ENCODE results near the gene SMAP1. TPM values are rescaled to one million over a fixed set of nuclear protein-coding genes. Genes with fewer than 3 reads are reported as not detected.

SMAP1 gene
- total RNA-seq, 1 experiment from 2014 or later = 3.5 TPM

DNA sequence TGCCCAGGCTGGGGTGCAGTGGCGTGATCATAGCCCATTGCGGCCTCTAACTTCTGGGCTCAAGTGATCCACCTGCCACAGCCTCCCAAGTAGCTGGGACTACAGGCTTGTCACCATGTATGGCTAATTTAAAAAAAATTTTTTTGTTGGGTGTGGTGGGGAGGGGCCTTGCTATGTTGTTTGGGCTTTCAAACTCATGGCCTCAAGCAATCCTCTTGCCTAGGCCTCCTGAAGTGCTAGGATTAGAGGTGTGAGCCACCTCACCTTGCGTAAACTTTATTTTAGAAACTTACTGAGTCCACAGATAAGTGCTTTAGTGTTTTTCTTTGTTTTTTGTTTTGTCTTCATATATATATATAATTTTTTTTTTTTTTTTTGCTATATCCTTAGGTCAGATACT, 9.1 kb downstream of the SMAP1 start:
- Histone ChIP-seq H2AFZ (ENCODE audit: low read depth, low read length, poor library complexity, severe bottlenecking) (no peak overlapping the region), H3K27ac (ENCODE audit: low read depth, low read length) (no peak overlapping the region), H3K36me3 (ENCODE audit: control insufficient read depth in 1 of 2, insufficient read depth in 2 of 2, low read length in 2 of 2) (no peaks in the 10 kb centered on the region), H3K9me2 (ENCODE audit: insufficient read depth) (no peaks in the 10 kb centered on the region), H3K4me1 (ENCODE audit: control insufficient read depth in 1 of 2, insufficient read depth in 2 of 2, low read length in 2 of 2) (peaks cover 4 to 15% of the 10 kb centered on the region in 2 experiments), H4K20me1 (ENCODE audit: insufficient read depth) (peaks cover 4% of the 10 kb centered on the region), H3K27me3 (ENCODE audit: insufficient read depth, low read length) (no peaks in the 10 kb centered on the region), H3K4me2 (ENCODE audit: low read length) (no peak overlapping the region), H3K9ac (ENCODE audit: low read length) (no peak overlapping the region), H3K4me3 (replicated peaks in 1 of 2; ENCODE audit: low read depth in 1 of 2, low read length in 2 of 2) (no peak overlapping the region), H3K9me3 (ENCODE audit: control insufficient read depth in 1 of 2, insufficient read depth in 1 of 2, low read depth in 1 of 2, low read length in 2 of 2) (no peaks in the 10 kb centered on the region), H3K79me2 (ENCODE audit: insufficient read depth, low read length) (peaks cover 89% of the 10 kb centered on the region)
- no TSS peak for BruUV-seq (replicated peaks)
- no peak for ATAC-seq
- DNase-seq (ENCODE audit: low read depth, low spot score) = no peak
- RAD21 ChIA-PET (ENCODE audit: low non-redundant PET in 1 of 2, low total read pairs in 2 of 2, uncharacterized antibody in 2 of 2, unreplicated experiment in 2 of 2) = interaction anchor here in 1 of 2 experiments (0.7 kb wide), 1 partner anchor 30 kb away, joined by 3 read pairs; no protein-coding TSS in a partner anchor
- POLR2A ChIA-PET = no interaction called here
- CTCF ChIA-PET = interaction anchor here (1.3 kb wide), 1 partner anchor 111 kb away, joined by 3 read pairs; the partner anchor contains the start of gene SDHAF4
- TF ChIP-seq EZH2phosphoT487 (IDR thresholded peaks at IDR 0.05; ENCODE audit: borderline replicate concordance) (no peak), POLR2AphosphoS5 (IDR thresholded peaks at IDR 0.05; ENCODE audit: low read depth, low read length) (no peak)
- intact Hi-C loops (cut with micrococcal nuclease) = no loop called here

DNA sequence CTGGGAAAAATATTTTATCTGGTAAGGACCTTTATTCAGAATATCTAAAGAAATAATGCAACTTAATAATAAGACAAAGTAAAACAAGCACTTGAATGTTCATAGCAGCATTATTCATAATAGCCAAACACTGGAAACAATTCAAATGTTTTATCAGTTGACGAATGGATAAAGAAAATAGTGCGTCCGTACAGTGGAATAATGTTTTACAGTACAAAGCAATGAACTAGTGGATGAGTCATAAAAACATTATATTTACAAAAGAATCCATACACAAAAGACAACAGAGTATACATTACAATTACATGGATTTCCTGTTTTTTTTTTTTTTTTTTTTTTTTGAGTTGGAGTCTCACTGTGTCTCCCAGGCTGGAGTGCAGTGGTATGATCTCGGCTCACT, 12.7 kb downstream of the SMAP1 start:
- POLR2A ChIA-PET = interaction anchor here (0.7 to 1.6 kb wide), 2 partner anchors 12 to 364 kb away, joined by 3 read pairs; partner anchors contain the start of gene SMAP1
- no peak overlapping the region for H2AFZ ChIP-seq (ENCODE audit: low read depth, low read length, poor library complexity, severe bottlenecking)

More for the DNA sequence above, 12.7 kb downstream of the SMAP1 start:
- Histone ChIP-seq H3K27me3 (ENCODE audit: insufficient read depth, low read length) (no peaks in the 10 kb centered on the region), H3K4me2 (ENCODE audit: low read length) (no peak overlapping the region), H4K20me1 (ENCODE audit: insufficient read depth) (peaks cover 4% of the 10 kb centered on the region), H3K4me3 (replicated peaks in 1 of 2; ENCODE audit: low read depth in 1 of 2, low read length in 2 of 2) (no peak overlapping the region), H3K79me2 (ENCODE audit: insufficient read depth, low read length) (peaks cover 75% of the 10 kb centered on the region), H3K9me2 (ENCODE audit: insufficient read depth) (no peaks in the 10 kb centered on the region), H3K36me3 (ENCODE audit: control insufficient read depth in 1 of 2, insufficient read depth in 2 of 2, low read length in 2 of 2) (no peaks in the 10 kb centered on the region), H3K9me3 (ENCODE audit: control insufficient read depth in 1 of 2, insufficient read depth in 1 of 2, low read depth in 1 of 2, low read length in 2 of 2) (no peaks in the 10 kb centered on the region), H3K27ac (ENCODE audit: low read depth, low read length) (no peak overlapping the region), H3K4me1 (ENCODE audit: control insufficient read depth in 1 of 2, insufficient read depth in 2 of 2, low read length in 2 of 2) (peaks cover 4 to 8% of the 10 kb centered on the region in 2 experiments; a peak in 2 of 4 replicates), H3K9ac (ENCODE audit: low read length) (no peak overlapping the region)
- ChIA-PET CTCF (no interaction called here), RAD21 (ENCODE audit: low non-redundant PET in 1 of 2, low total read pairs in 2 of 2, uncharacterized antibody in 2 of 2, unreplicated experiment in 2 of 2) (no interaction called here)
- TF ChIP-seq POLR2AphosphoS5 (IDR thresholded peaks at IDR 0.05; ENCODE audit: low read depth, low read length) = no peak
- TF ChIP-seq SIN3A (IDR thresholded peaks at IDR 0.05; ENCODE audit: low read depth) = no peak
- no peak for TF ChIP-seq SRF (IDR thresholded peaks at IDR 0.05; ENCODE audit: low read depth)
- TF ChIP-seq, protein P1, sequence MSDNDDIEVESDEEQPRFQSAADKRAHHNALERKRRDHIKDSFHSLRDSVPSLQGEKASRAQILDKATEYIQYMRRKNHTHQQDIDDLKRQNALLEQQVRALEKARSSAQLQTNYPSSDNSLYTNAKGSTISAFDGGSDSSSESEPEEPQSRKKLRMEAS (IDR thresholded peaks at IDR 0.05) = no peak
- TF ChIP-seq, protein P2, sequence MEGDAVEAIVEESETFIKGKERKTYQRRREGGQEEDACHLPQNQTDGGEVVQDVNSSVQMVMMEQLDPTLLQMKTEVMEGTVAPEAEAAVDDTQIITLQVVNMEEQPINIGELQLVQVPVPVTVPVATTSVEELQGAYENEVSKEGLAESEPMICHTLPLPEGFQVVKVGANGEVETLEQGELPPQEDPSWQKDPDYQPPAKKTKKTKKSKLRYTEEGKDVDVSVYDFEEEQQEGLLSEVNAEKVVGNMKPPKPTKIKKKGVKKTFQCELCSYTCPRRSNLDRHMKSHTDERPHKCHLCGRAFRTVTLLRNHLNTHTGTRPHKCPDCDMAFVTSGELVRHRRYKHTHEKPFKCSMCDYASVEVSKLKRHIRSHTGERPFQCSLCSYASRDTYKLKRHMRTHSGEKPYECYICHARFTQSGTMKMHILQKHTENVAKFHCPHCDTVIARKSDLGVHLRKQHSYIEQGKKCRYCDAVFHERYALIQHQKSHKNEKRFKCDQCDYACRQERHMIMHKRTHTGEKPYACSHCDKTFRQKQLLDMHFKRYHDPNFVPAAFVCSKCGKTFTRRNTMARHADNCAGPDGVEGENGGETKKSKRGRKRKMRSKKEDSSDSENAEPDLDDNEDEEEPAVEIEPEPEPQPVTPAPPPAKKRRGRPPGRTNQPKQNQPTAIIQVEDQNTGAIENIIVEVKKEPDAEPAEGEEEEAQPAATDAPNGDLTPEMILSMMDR (IDR thresholded peaks at IDR 0.05 in 2 of 3, conservative IDR thresholded peaks at IDR 0.05 in 1 of 3; ENCODE audit: borderline replicate concordance in 1 of 3, insufficient read depth in 1 of 3, low read depth in 2 of 3, low read length in 2 of 3) = no peak
- TF ChIP-seq TCF7L2 (IDR thresholded peaks at IDR 0.05; ENCODE audit: borderline replicate concordance, extremely low read depth, insufficient read depth, insufficient read length) = no peak
- TF ChIP-seq CBX3 (IDR thresholded peaks at IDR 0.05; ENCODE audit: low read depth) = no peak
- no peak for TF ChIP-seq EZH2 (IDR thresholded peaks at IDR 0.05)
- no peak for TF ChIP-seq JUND (IDR thresholded peaks at IDR 0.05)
- TF ChIP-seq ZFX (IDR thresholded peaks at IDR 0.05) = no peak
- DNase-seq (ENCODE audit: low read depth, low spot score) (no peak), ATAC-seq (no peak)
- no TSS peak for BruUV-seq (replicated peaks)
- intact Hi-C loops (cut with micrococcal nuclease) = no loop called here
